ENCODE measurements around the gene LAMB4. TPM values are rescaled to one million over a fixed set of nuclear protein-coding genes. Genes with fewer than 3 reads are reported as not detected.

The LAMB4 gene
- total RNA-seq, 1 donor from 2014 or later = not detected

DNA sequence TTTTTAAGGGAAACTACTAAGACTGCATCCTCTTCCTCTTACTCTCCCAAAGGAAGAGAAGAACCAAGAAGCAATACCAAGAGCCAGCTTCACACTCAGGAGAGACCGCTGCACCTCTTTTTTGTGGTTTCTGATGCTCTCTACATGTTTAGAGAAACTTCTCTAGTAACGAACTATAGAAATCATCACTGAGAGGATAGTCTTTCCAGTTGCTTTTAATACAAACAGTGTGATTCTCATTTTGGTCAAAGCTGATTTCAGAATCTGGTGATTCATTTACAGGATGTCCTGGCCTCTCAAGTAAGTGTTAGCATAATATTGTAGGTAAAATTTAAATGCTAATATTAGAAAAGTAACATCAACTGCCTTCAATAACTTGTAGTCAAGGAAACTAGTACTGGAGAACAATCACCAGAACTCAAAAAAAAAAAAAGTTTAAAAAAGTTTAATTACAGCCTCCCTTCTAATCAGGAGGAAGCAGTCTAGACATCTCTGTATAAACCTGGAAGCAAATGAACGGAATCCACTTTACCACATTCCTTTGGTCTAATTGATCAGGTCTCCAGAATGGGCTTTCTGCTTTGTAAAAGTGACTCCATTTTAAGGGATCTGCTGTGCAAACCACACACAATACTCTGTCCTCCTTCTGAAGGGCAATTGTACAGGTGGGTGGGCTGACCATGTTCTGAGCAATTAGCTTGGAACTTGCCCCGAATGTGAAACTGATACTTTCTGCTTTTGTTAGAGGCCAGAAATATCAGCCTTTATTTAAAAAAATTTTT lies 130.2 kb downstream of the LAMB4 start:
- Mint-ChIP-seq H3K27me3 (peaks cover 65% of the 10 kb centered on the region), H3K9me3 (no peaks in the 10 kb centered on the region)
- DNase-seq = no peak

DNA sequence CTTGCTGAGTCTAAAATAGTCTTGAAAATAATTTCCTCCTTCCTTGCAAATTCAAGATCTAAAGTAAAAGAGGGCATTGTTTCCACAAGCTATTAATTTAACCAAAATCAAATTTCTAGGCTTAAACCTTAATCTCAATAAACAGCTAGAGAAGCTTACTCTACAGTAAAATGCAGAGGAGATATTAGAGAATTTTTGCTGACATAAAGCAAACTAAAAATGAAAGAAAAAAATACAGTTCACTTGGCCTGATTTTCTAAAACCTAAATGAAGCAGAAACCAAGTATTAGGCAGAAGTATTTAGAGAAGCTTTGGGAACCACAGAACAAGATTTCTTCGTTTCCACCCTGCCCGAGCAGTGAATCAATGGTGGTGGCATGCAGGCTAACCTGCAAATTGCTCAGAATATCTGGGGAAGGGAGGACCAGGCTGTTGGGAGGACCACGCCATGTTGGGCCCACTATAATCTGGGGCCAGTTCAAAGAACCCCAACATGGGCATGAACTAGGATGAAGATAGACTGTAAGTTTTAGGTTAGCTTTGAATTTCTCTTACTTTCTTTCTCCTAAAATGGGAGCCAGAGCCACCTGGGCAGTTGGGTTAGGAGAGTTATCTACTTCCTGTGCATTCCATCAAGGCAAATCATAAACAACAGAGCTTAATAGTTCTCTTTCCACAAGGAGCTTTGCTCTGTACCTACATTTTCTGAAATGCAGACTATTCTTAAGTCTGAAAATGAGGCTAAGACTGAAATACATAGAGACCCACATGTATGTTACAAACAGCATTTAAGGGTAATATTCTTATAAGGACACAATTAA lies 131.3 kb downstream of the LAMB4 start:
- DNase-seq = no peak
- no peaks in the 10 kb centered on the region for H3K36me3 Mint-ChIP-seq (ENCODE audit: low read depth)
- H3K9me3 Mint-ChIP-seq = no peaks in the 10 kb centered on the region
- intact Hi-C loops (cut with micrococcal nuclease) = no loop called here
- peaks cover 56% of the 10 kb centered on the region for H3K27me3 Mint-ChIP-seq
- no peak overlapping the region for H3K4me3 Mint-ChIP-seq
- H3K4me1 Mint-ChIP-seq = peaks cover 6% of the 10 kb centered on the region
- H3K27ac Mint-ChIP-seq = no peak overlapping the region

More for the DNA sequence above, 130.2 kb downstream of the LAMB4 start:
- no peak overlapping the region for H3K27ac Mint-ChIP-seq
- intact Hi-C loops (cut with micrococcal nuclease) = no loop called here
- H3K4me3 Mint-ChIP-seq = no peak overlapping the region
- H3K4me1 Mint-ChIP-seq = peaks cover 8% of the 10 kb centered on the region
- no peaks in the 10 kb centered on the region for H3K36me3 Mint-ChIP-seq (ENCODE audit: low read depth)

DNA sequence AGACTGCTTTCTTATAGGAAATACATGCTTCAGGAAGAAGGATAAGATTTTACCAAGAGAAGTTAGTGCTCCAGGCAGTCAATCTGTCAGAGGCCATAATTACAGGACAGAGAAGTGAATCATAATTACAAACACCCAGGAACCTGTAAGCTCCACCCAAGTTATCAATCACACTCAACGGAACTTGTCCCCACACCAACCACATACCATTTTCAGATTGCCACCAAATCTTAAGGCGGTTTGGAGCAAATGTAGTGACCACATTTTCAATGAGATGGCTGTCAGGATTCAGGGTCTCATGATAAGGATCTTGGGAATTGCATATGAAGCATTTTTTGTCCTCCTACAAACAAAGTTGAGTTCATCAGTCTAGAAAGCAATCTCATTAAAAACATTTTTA lies 132.0 kb downstream of the LAMB4 start:
- peaks cover 51% of the 10 kb centered on the region for H3K27me3 Mint-ChIP-seq
- no peak for DNase-seq
- intact Hi-C loops (cut with micrococcal nuclease) = no loop called here
- no peaks in the 10 kb centered on the region for H3K9me3 Mint-ChIP-seq
- no peak overlapping the region for H3K4me3 Mint-ChIP-seq
- no peaks in the 10 kb centered on the region for H3K36me3 Mint-ChIP-seq (ENCODE audit: low read depth)
- H3K27ac Mint-ChIP-seq = no peak overlapping the region
- peaks cover 5% of the 10 kb centered on the region for H3K4me1 Mint-ChIP-seq

DNA sequence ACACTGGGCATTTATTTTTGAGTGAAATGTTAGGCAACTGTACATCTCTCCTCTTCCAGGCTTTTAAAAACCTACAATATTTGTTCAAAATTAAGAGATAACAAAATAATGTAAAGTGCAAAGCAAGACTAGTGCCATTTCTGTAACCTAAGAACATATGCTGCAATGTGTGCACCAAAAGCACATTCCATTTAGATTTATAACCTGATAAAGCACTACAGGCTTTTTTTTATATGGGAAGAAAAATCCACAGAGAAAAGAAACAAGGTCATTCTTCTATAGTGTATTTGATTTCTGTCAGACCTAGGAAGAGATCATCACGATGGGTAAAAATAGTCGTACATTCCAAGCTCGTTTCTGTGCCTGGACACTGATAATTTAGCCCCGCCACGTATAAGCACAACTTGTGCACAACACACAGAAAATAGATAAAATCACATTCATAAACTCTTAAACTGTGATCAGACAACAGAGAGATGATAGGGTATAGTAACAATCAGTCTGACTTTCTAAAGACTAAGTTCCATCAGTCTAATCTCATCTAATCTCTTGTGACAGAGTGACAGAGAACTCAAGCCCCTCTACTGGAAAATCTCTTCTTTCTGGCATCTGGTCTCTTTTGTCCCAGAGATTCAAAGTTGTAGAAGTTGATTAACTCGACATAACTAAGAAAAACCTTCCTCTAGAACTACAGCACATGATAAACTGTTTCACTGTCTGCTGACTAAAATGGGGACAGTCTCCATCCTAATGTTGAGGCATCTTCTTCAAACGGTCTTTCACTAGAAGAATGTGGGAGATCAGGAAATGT lies 133.9 kb downstream of the LAMB4 start:
- Mint-ChIP-seq H3K4me1 (no peaks in the 10 kb centered on the region), H3K9me3 (no peaks in the 10 kb centered on the region), H3K27me3 (peaks cover 43% of the 10 kb centered on the region), H3K4me3 (no peak overlapping the region), H3K36me3 (ENCODE audit: low read depth) (no peaks in the 10 kb centered on the region), H3K27ac (no peak overlapping the region)
- intact Hi-C loops (cut with micrococcal nuclease) = no loop called here
- no peak for DNase-seq

DNA sequence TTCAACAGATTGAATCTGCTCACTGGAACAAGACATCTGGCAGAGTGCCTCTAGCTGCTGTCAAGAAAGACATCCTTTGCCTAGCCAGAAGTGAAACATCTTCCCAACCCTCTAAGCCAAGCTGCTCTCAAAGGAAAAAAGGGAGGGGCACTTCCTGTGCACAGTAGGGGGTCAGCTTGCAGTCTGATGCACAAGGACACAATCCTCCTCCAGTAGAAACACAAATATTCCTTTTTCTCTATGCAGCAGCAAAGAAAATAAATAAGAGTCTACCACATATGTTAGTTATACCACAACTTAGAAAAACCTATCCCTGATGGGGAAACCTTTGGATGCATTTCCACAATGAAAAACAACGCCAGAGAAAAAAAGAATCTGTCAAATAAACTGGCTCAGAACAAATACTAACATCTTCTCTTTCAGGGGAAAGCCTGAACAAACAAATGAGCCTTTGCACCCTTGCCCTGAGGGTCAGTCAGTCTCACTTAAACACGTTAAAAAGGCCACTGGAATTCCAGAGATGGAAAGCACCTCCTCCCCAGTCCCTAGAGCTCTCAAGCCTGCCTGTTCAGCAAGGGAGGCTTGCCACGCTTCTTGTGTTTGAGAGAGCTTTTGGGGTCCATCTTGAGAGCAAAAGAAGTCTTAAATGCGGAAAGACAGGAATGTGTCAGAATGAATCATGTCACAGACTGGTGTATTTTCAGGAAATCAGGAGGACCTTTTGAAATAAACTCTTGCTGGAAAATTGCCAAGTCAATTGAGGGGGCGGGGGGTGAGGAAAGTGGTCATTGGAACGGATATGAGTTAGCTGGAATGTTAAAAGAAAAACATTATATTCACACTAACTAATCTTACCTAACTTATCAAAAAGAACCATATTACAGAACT lies 134.7 kb downstream of the LAMB4 start:
- H3K4me3 Mint-ChIP-seq = no peak overlapping the region
- no peak for DNase-seq
- H3K27me3 Mint-ChIP-seq = peaks cover 39% of the 10 kb centered on the region
- H3K27ac Mint-ChIP-seq = no peak overlapping the region
- no peaks in the 10 kb centered on the region for H3K36me3 Mint-ChIP-seq (ENCODE audit: low read depth)
- no peaks in the 10 kb centered on the region for H3K9me3 Mint-ChIP-seq
- no peaks in the 10 kb centered on the region for H3K4me1 Mint-ChIP-seq
- intact Hi-C loops (cut with micrococcal nuclease) = no loop called here

DNA sequence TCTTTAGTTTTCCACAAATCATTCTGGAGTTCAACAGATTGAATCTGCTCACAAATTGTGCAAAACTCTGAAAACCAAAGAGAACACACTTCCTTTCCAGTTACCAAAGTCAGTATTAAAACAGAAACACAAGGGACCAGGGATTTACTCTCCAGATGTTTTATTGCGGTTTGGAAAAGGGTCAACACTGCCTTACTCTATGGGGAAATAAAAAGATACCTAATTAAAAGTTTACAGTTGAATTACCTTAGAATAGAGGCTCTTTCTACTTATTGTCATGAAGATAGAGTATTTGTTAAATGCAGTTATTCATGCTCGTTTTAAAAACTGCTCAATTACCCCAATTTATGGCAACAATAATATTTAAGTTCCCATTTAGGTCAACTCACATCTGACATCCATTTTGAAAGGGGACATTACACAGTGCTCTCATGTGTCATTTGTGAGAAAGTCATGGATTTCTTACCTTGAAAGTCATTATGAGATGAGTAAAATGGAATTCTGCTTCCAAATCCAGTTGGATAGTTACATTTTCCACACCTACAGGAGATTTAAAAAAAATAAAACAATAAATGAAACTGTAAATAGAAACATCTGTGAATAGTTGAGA lies 135.6 kb downstream of the LAMB4 start:
- H3K36me3 Mint-ChIP-seq (ENCODE audit: low read depth) = no peaks in the 10 kb centered on the region
- no peak for DNase-seq
- peaks cover 42% of the 10 kb centered on the region for H3K27me3 Mint-ChIP-seq
- H3K4me3 Mint-ChIP-seq = no peak overlapping the region
- no peak overlapping the region for H3K27ac Mint-ChIP-seq
- intact Hi-C loops (cut with micrococcal nuclease) = no loop called here
- no peaks in the 10 kb centered on the region for H3K9me3 Mint-ChIP-seq
- no peaks in the 10 kb centered on the region for H3K4me1 Mint-ChIP-seq

DNA sequence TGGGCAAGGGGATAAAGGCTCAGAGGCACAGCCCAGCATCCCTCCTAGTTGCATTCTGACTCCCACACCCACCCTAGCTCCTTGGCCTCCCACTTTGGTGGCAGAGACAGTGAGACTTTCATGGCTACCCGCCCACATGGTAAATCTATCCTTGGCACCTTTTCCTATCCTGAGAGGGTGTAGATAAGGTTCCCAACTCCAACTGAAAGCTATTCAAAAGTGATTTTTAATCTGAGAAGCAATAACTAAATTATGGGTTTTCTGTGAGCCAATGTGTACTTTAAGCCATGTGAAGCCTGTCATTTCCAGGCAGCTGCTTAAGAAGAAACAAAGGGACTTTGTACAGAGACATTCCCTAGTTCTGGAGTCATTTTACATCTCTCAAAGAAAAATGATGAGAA lies 136.3 kb downstream of the LAMB4 start:
- no peaks in the 10 kb centered on the region for H3K9me3 Mint-ChIP-seq
- H3K4me1 Mint-ChIP-seq = no peaks in the 10 kb centered on the region
- no peak overlapping the region for H3K27ac Mint-ChIP-seq
- DNase-seq = no peak
- intact Hi-C loops (cut with micrococcal nuclease) = no loop called here
- no peaks in the 10 kb centered on the region for H3K36me3 Mint-ChIP-seq (ENCODE audit: low read depth)
- no peak overlapping the region for H3K4me3 Mint-ChIP-seq
- H3K27me3 Mint-ChIP-seq = peaks cover 37% of the 10 kb centered on the region

DNA sequence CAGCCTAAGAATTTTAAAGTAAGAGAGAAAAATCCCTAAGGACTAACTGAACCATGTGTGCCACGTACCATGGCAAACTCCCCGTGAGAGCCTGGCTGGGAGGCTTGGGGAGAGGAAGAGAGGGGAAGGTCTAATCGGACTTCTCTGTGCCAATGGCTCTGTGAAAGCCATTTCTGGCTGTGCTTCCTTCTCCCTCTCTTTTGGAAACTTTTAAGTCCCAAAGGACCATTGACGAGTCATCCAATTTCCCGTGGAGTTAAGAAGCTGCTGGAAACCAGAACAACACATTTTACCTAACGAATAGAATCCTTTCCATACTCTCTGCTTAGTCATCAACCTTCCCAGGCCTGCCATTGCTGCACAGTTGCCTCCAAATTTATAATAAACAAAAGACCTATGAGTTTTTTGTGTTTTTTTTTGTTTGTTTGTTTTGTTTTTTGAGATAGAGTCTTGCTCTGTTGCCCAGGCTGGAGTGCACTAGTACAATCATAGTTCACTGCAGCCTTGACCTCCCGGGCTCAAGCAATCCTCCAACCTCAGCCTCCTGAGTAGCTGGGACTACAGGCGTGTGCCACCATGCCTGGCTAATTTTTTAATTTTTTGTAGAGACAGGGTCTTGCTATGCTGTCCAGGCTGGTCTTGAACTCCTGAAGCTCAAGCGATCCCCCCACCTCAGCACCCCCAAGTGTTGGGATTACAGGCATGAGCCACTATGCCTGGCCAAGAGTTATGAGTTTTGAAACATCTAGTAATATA lies 140.4 kb downstream of the LAMB4 start:
- Mint-ChIP-seq H3K9me3 (no peaks in the 10 kb centered on the region), H3K4me1 (no peaks in the 10 kb centered on the region), H3K4me3 (no peak overlapping the region), H3K27me3 (peaks cover 20% of the 10 kb centered on the region), H3K27ac (no peak overlapping the region), H3K36me3 (ENCODE audit: low read depth) (no peaks in the 10 kb centered on the region)
- intact Hi-C loops (cut with micrococcal nuclease) = no loop called here
- no peak for DNase-seq

DNA sequence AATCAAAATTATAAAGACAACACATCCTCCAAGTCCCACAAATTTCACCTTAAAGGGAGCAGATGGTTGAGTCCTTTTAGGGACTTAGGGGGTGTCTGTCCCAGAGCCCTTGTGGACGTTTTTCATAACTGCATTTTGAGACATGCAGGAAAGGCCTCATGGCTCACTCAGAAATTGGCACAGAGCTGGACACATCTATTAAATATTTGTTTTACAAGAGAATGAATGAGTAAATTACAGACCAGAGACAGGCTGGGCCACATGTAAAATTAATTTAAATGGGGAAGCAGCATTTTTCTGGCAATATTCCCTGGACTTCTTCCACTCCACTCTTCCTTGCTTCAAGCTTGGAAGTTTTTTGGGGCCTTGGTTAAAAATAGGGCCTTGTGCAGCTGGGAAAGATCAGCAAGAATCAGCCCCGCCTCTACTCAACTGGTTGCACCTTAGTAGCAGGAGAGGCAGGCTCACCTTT lies 147.2 kb downstream of the LAMB4 start:
- no peak overlapping the region for H3K27ac Mint-ChIP-seq
- no peaks in the 10 kb centered on the region for H3K9me3 Mint-ChIP-seq
- intact Hi-C loops (cut with micrococcal nuclease) = no loop called here
- no peak for DNase-seq
- H3K4me3 Mint-ChIP-seq = no peak overlapping the region
- H3K4me1 Mint-ChIP-seq = no peaks in the 10 kb centered on the region
- no peaks in the 10 kb centered on the region for H3K36me3 Mint-ChIP-seq (ENCODE audit: low read depth)
- H3K27me3 Mint-ChIP-seq = peaks cover 7% of the 10 kb centered on the region

DNA sequence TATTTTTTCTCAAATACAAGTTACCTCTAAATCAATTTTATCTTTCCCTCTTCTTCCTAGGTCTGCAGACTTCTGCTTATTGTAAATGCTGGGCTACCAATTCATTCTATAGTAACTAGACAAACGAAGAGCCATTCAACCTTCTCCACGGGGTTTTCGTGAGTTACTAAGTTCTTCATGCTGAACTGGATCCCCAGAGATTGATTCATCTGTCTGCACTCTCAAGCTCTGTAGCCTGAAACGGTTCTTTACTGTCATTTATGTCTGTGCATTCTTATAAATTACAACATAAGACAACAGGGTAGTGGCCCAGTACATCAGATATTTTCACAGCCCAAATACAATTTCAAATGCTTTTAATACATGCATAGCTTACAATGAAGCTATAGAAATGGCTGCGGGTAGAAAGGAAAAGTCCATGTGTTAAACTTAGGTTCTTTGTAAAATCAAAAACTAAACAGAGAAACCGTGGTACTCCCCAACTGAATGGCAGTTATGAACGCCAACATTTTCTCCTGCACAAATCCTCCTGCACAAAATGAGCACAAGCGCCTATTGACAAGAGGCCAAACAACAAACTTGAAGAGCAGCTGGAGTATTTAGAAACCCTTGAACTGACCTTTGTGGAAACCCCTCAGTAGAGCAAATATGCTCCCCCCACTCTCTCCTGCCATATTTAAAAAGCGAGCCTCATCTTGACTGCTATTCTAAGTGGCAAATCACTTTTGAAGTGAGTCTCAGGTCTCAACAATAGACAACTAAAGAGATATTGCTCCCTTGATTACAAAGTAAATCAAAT lies 147.9 kb downstream of the LAMB4 start:
- Mint-ChIP-seq H3K4me1 (no peaks in the 10 kb centered on the region), H3K27me3 (peaks cover 6% of the 10 kb centered on the region), H3K9me3 (no peaks in the 10 kb centered on the region), H3K4me3 (no peak overlapping the region), H3K27ac (no peak overlapping the region), H3K36me3 (ENCODE audit: low read depth) (no peaks in the 10 kb centered on the region)
- intact Hi-C loops (cut with micrococcal nuclease) = no loop called here
- DNase-seq = no peak

DNA sequence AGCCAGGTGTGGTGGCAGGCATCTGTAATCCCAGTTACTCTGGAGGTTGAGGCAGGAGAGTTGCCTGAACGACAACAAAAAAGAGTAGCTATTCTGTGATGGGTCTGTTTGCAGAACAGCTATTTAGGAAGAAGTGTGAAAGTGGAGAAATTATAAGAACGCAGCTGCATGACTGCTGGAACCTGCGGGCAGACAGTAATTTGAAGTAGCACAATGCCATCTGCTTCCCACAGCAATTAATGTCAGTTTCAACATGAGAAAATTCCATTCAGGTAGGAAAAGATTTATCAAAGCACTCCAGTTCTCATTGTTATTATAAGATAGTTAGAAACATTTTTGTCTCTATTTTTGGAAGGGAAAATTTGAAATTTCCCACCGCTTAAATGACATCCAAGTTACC lies 148.7 kb downstream of the LAMB4 start:
- Mint-ChIP-seq H3K27ac (no peak overlapping the region), H3K4me1 (no peaks in the 10 kb centered on the region), H3K36me3 (ENCODE audit: low read depth) (no peaks in the 10 kb centered on the region), H3K9me3 (no peaks in the 10 kb centered on the region), H3K4me3 (no peak overlapping the region), H3K27me3 (peaks cover 4% of the 10 kb centered on the region)
- DNase-seq = no peak
- intact Hi-C loops (cut with micrococcal nuclease) = no loop called here

Measured in activated CD4-positive, alpha-beta T cell treated with anti-CD3 and anti-CD28 coated beads, Interleukin-2, amount 10 ng/mL, durations not matched to agents 24 days and 14 days (primary cell).